GM18526 (cell line): ENCODE measurements around the gene TOX3.

Experiments used
- POLR2A ChIP-seq: IDR thresholded peaks from 3 replicates; pipeline ENCODE4 v1.6.1; 2011; ENCODE audit not compliant: insufficient read length; ENCODE audit errors: extremely low read depth

TOX3 gene

DNA sequence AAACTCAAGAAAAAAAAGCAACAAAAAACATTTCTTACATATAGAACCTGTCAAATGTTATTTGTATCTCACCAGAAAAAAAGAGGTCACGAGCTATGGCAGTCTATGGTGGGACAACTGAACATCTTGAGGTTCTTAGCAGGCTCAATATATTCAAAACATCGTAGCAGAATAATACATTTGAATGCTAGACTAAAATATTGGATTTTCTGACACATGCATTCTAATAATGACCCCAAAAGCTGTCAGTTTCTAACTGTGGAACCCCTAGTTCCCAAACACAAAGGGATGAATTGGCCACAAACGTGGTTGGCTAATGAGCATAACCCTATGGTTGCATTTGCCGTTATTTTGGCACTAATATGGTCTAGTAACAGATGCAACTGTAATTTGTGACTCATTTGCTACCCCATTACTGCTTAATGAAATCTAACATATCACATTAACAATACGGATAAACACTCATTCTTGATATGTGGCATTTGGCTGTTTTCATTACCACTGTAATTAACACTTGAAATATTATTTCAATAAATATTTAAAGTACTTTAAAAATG lies 81.2 kb downstream of the TOX3 start:
- TF ChIP-seq POLR2A: no peak

DNA sequence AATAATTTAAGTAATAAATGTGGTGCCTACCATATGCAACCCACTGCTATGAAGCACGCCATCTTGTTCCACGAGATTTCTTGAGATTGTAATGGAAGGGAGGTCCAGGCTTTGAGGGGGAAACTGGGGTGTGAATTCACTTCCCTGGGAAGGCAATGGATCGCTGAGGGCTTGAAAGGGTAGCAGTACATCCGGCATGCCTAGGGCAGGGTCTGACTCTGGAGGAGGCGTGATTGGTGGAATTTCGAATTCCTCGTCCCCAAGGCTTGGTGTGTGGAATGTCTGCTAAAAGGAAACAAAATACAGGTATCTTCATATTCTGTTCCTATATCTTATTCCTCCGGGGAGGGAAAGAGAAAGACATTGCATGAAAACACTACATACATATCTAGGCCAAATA lies 83.0 kb downstream of the TOX3 start:
- no peak for TF ChIP-seq POLR2A

DNA sequence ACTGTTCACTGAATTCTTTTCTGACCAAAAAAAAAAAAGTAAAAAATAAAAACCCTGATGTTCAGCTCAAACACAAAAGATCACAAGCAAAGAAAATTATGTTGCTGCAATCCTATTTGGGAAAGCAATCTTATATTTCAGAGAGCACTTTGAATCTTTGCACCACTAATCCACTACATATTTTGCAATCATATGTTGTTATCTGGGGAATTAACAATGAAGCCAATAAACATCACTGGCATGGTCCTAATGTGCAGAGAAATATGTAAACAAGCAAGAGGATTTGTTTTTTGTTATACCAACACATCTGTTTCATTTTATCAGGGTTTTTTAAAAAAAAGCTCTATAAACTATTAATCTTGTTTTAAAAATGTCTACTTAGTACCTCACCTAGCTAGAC lies 84.1 kb downstream of the TOX3 start:
- no peak for TF ChIP-seq POLR2A

DNA sequence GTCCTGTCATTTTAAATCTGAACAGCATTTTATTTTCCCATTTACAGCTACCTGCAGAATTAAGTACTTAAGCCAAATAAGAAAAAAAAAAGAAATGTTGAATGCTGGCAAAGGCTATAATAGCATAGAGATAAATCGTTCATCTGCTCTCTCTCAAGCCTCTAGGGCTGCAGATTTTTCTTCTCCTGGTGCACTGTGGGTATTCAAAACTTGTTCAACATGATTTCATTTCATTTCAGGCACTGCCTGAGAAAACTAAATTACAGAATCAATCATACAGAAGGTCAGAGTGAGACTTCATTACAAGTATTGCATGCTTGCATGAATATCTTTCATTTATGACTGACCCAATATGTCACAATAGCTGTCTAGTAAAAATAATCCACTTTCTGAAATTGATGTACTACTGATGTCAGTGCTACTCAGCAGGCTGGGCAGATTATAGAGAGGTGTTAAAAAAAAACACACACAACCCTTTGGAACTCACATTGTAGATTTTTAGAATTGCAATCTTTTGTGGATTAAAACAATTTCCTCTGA lies 86.2 kb downstream of the TOX3 start:
- no peak for TF ChIP-seq POLR2A

DNA sequence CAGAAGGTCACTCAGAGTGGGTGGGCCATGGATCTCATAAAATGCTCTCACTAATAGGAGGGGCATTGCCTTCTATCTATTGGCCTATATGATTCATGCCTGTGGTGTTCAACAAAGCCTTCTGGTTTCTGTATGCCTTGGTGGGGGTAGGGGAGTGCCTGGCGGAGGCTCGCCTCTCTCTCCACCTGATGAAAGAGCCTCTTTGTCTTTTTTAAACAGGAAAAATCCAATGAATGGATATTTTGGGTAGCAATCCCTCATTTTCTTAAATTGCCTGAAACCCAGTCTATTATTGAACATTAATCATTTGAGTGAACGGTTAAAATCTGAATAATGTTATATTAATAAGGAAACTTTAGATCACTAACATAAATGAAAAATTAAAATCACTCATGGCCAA lies 90.6 kb downstream of the TOX3 start:
- no peak for TF ChIP-seq POLR2A

DNA sequence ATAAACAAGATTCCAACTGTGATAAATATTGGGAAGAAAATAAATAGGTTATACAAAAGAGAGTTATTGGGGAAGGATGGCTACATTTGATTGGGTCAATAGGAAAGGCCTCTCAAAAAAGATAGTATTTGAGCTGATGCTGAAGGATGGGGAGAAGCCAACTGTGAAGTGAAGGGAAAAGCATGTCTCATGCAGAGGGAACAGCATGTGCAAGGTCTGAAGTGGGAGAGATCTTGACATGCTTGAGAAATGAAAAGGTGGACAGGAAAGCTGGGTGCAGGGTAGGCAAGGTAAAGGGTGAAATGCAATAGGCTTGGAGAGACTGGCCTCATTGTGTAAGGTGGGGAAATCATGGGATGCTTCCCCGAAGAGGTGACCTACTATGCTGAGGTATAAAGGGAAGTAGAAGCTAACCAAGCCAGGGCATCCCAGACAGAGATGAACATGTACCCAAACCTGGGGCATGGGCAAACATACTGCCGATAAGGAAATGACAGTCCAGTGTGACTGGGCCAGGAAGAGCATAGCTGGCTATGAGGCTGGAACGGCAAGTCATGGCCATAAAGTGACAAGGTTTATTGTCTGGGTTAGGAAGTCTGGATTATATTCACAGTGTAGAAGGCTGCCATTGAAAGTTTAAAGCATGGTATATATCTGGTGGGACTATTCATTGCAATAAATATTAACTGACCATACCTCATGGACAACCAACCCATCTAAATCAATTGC lies 91.2 kb downstream of the TOX3 start:
- no peak for TF ChIP-seq POLR2A

DNA sequence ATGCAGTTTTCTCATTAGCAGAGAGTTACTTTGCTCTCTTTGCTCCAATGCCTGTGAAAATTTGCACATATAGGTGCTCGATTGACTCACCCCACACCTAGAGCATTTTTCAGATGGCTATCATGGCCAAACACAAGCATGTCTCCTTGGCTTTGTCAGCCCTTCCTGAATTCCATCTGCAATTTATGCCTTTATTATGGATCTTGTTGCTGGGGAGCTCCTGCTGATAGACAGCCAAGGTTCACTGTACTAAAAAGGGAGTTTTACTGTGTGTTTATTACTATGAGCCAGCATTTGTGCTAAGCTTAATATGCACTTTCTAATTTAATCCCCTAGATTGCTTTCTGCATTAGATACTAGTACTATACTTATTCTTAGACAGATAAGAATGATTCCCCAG lies 93.3 kb downstream of the TOX3 start:
- no peak for TF ChIP-seq POLR2A

DNA sequence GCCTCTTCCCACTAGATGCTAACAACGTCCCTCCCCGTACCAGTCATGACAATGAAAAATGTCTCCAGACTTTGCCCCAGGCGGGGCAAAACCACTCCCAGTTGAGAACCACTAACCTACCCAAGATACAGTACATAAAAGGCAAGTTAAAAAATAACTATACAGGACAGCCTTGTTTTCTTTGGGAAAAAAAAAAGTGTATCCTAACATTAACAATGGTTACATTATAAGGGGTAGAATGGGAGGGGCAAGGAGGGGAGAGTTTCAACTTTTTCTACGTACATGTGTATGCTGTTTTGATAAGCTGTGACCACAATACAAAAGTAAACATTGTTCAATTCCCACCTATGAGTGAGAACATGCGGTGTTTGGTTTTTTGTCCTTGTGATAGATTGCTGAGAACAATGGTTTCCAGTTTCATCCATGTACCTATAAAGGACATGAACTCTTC lies 94.9 kb downstream of the TOX3 start:
- no peak for TF ChIP-seq POLR2A

DNA sequence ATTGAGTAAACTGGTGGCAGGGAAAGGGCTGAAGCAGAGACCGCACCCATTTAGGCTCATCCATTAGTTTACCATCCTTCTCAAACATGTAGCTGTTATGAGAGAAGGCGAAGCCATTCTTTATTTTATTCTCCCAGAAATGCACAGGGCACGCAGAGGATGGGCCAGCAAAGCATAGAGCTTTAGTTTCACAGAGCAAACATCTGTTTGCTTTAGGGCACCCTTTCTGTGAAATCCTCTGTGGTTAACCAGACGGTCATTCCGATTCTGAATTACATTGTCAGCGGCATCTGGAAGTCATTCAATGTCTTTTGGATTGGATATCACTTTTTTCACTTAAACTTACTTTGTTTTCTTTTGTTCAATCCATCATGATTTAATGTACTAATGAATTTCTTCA lies 96.0 kb downstream of the TOX3 start:
- TF ChIP-seq POLR2A: no peak

DNA sequence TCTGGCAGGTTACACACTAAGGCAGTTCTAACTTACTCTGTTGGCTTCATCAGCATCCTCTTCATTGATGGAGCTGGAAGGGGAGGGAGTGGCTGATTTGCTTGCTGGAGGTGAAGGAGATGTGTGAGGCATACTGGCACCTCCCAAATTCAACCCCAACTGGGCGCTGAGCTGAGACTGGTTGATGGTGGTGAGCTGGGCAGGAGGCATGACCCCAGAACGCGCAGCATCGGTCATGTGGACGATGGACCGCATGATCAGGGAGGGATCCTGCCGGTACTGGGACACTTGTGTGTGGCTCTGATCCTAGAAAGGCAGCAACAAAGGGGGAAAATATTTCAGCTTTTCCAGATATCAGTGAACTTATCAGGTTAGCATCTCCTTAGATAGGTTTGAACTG lies 96.7 kb downstream of the TOX3 start:
- TF ChIP-seq POLR2A: no peak

DNA sequence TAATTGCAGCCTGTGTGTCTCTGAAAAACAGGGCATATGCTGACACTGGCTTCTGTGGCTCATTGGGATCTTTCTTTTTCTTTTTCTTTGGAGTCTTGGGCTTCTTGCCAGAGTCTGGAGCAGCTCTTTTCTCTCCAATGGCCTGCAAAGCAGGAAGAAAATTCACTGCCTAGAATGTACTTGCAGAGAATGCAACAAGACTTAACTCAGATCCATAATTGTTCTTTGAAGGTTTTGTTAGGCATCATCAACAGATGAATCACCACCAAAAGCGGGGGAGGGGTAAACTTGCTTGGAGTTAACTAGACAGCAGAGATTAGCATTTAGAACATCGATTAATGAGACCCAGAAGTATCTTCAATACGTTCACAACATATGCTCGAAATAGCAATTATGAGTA lies 100.9 kb downstream of the TOX3 start:
- no peak for TF ChIP-seq POLR2A

DNA sequence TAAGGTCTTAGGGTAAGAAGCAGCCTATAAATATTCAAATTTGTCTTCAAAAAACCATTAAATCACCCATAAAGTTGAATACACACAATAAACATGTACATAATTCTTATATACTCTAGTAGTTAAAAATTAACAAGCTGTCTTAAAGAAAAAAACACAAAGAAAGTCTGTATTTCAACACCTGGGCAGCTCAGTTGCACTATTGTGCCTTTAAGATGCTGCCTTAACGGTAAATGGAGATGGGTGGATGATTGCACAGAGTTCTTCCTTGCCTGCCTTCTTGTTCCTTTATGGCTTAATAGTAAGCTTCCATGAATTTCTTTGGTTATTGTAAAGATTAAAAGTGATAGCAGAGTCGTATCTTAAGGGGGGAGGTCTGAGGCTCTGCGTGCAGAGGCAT lies 105.1 kb downstream of the TOX3 start:
- no peak for TF ChIP-seq POLR2A

DNA sequence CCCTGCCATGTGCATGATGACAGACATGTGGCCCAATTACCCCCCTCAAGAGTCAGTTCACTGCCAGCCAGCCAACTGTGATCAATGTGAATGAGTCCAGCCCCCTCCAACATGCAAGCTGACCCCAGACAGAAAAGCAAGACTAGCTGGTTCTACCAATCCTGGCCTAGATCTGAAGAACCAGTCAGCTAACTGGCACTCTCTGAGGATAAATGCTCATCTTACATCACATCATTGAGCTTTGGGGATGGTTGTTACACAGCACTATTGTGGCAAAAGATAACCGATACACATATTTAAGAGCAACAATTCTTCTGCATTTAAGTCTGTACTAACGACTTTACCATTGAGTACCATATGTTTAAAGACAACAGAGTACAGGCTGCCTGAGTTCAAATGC lies 106.7 kb downstream of the TOX3 start:
- no peak for TF ChIP-seq POLR2A

DNA sequence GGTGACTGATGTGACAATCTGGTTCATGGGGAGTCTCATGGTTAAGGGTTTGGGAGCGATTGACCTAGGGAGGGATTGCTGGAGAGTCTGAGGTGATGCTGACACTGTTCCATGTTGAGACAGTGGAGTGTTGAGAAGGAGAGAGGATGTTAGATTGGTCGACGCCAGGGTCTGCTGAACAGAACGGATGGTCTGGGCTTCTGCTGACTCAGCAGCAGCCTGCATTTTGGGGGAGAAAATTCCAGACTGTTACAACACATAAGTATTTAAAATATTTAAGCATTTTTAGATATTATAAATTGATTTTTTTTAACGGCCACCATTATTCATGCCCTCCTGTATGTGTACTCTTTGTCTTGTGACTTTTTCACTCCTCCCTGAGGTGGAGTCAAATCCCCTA lies 107.2 kb downstream of the TOX3 start:
- no peak for TF ChIP-seq POLR2A

DNA sequence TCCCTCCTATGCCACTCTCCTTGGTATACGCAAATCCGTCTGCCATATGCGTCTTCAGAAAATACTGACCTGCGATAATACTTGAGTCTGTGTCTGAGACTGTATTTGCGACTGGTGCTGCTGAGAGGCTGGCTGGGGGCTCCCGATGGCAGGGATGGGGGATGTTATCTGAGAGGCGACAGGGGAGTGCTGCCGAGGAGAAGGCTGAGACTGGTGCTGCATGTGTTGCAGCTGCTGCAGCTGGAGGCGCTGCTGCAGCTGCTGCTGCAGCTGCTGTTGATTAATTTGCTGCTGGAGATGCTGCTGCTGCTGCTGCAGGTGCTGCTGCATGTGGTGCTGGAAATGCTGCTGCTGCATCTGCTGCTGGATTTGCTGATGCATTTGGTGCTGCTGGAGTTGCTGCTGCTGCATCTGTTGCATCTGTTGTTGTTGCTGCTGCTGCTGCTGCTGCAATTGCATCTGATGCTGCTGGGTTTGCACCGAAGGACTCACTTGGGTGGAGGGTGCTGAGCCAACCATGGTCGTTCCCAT lies 107.7 kb downstream of the TOX3 start:
- no peak for TF ChIP-seq POLR2A

DNA sequence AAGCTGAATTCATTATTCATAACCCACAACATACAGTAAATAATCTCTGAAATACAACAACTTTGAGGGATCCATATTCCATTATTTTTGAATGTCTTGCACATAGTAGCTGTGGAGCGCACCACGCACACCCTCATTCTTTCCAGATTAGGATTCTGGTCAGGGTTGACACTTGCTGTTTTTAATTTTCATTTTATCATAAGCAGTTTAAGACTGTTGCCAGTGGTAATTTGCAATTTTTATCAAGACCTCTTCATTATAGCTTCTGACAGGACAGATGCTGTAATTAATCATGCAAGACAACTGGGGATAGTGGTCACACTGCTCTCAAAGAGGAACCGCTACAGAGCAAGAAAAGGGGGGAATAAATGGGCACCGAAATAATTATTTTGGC lies 109.7 kb downstream of the TOX3 start:
- TF ChIP-seq POLR2A: no peak
